ENCODE measurements around the gene TMEM116.

TMEM116 gene

GRCh38 chr12:111887926-111888745 is 124.8 kb downstream of the TMEM116 start:
- no peak overlapping the region for H3K4me3 ChIP-seq (replicated peaks in 1 of 2; ENCODE audit: low read depth in 2 of 2, low read length in 2 of 2)
- DNase-seq (ENCODE audit: low read depth in 2 of 2), result no peak
- TF ChIP-seq CTCF (IDR thresholded peaks at IDR 0.05; ENCODE audit: low read depth, low read length), result no peak

- TF ChIP-seq CTCF (IDR thresholded peaks at IDR 0.05; ENCODE audit: low read depth, low read length), result no peak
- no peak overlapping the region for H3K4me3 ChIP-seq (replicated peaks in 1 of 2; ENCODE audit: low read depth in 2 of 2, low read length in 2 of 2)
- DNase-seq (ENCODE audit: low read depth in 2 of 2), result no peak
These were observed 126.1 kb downstream of the TMEM116 start for GRCh38 chr12:111886662-111887545.

GRCh38 chr12:111881716-111882115 is 131.2 kb downstream of the TMEM116 start:
- TF ChIP-seq CTCF (IDR thresholded peaks at IDR 0.05; ENCODE audit: low read depth, low read length), result no peak
- DNase-seq (ENCODE audit: low read depth in 2 of 2), result no peak

More at GRCh38 chr12:111881716-111882115, 131.2 kb downstream of the TMEM116 start:
- no peak overlapping the region for H3K4me3 ChIP-seq (replicated peaks in 1 of 2; ENCODE audit: low read depth in 2 of 2, low read length in 2 of 2)

All from cardiac fibroblast (primary cell).